A673 (cell line): Measurements from ENCODE around the gene TBC1D9B. TPM values are rescaled to one million over a fixed set of nuclear protein-coding genes. Genes with fewer than 3 reads are reported as not detected.

ENCODE experiments used
- BruUV-seq: library from RNA; stranded (reverse); fragments of 400-500 nt; replicated peaks from 2 replicates; lab custom pipeline; 2021; lab: Mats Ljungman, UMichigan
- CTCF ChIA-PET: fragments of 300-600 bp; sonication (Branson Sonifier 250); formaldehyde crosslinking; loops from one replicate; lab custom pipeline; 2022; ENCODE audit warnings: antibody characterized with exemption; lab: Charles Lee
- POLR2A ChIA-PET: fragments of 300-600 bp; sonication (Branson Sonifier 250); formaldehyde crosslinking; loops from one replicate; lab custom pipeline; 2022; ENCODE audit warnings: antibody characterized with exemption; ENCODE audit not compliant: low non-redundant PET; lab: Charles Lee
- DNase-seq: peaks from one replicate; pipeline ENCODE4 v3.0.0-alpha.2; 2015; ENCODE audit warnings: low spot score
- H3K27ac ChIP-seq: fragments of 200-600 bp; sonication (generic); 2 replicates; pipeline ENCODE4 v1.5.1; 2016; ENCODE audit warnings: mixed run types, low read depth, mild to moderate bottlenecking, mixed read lengths, antibody characterized with exemption, low read length; ENCODE audit not compliant: poor library complexity, severe bottlenecking
- H3K27me3 ChIP-seq: fragments of 200-600 bp; sonication (generic); replicated peaks from 2 replicates; pipeline ENCODE4 v1.6.1; 2017; ENCODE audit warnings: mixed run types, low read depth, mild to moderate bottlenecking, mixed read lengths, antibody characterized with exemption, low read length; ENCODE audit not compliant: insufficient read depth, poor library complexity
- H3K36me3 ChIP-seq: fragments of 200-600 bp; sonication (generic); 2 replicates; pipeline ENCODE4 v1.6.1; 2016; ENCODE audit warnings: mixed run types, mild to moderate bottlenecking, mixed read lengths, antibody characterized with exemption, low read length; ENCODE audit not compliant: insufficient read depth, poor library complexity, severe bottlenecking
- H3K4me1 ChIP-seq: fragments of 200-600 bp; sonication (generic); 2 replicates; pipeline ENCODE4 v1.6.1; 2017; ENCODE audit warnings: mixed run types, mild to moderate bottlenecking, mixed read lengths, antibody characterized with exemption, low read length; ENCODE audit not compliant: insufficient read depth, poor library complexity, severe bottlenecking
- H3K4me3 ChIP-seq: fragments of 200-600 bp; sonication (generic); 2 replicates; pipeline ENCODE4 v1.5.1; 2016; ENCODE audit warnings: low read depth, mixed run types, mild to moderate bottlenecking, mixed read lengths, low read length; ENCODE audit not compliant: poor library complexity, severe bottlenecking
- H3K9me3 ChIP-seq: fragments of 200-600 bp; sonication (generic); 2 replicates; pipeline ENCODE4 v1.6.1; 2016; ENCODE audit warnings: mixed run types, low read depth, mild to moderate bottlenecking, mixed read lengths, antibody characterized with exemption, low read length; ENCODE audit not compliant: poor library complexity, severe bottlenecking
- CTCF ChIP-seq: fragments of 300-800, 200-600 bp; sonication (generic); conservative IDR thresholded peaks from 2 replicates; pipeline ENCODE4 v1.5.1; 2017; ENCODE audit warnings: low read depth, mild to moderate bottlenecking, antibody characterized with exemption, low read length, moderate library complexity, mixed read lengths
- EZH2 ChIP-seq: fragments of 200-600 bp; sonication (generic); IDR thresholded peaks from 2 replicates; pipeline ENCODE4 v1.6.1; 2017; ENCODE audit warnings: borderline replicate concordance, low read depth, mild to moderate bottlenecking, mixed read lengths, antibody characterized with exemption, low read length; ENCODE audit not compliant: poor library complexity, severe bottlenecking
- intact Hi-C: fragments of 100-400 bp; cut with micrococcal nuclease; formaldehyde crosslinking; loops from one replicate; pipeline ENCODE4 v1.10.0; 2022; ENCODE audit not compliant: unreplicated experiment
- total RNA-seq: library from RNA; stranded (reverse); gene quantifications from 2 replicates; pipeline ENCODE4 v1.2.3, GENCODE V29; 2021

TBC1D9B gene
- total RNA-seq, 1 experiment from 2014 or later: 68.2 TPM

- Histone ChIP-seq H3K36me3 (peaks cover 11% of the 10 kb centered on the region), H3K27ac (no peak overlapping the region), H3K27me3 (no peaks in the 10 kb centered on the region), H3K9me3 (no peaks in the 10 kb centered on the region), H3K4me3 (no peak overlapping the region), H3K4me1 (no peaks in the 10 kb centered on the region)
- TF ChIP-seq EZH2 (no peak), CTCF (no peak)
- no TSS peak for BruUV-seq
- CTCF ChIA-PET: no interaction called here
- POLR2A ChIA-PET: no interaction called here
- intact Hi-C loops: no loop called here
- no peak for DNase-seq
These were observed 38.6 kb downstream of the TBC1D9B start for GRCh38 chr5:179869101-179869500.

GRCh38 chr5:179868541-179868940 lies 39.2 kb downstream of the TBC1D9B start:
- CTCF ChIA-PET: no interaction called here
- intact Hi-C loops: no loop called here
- TF ChIP-seq CTCF (no peak), EZH2 (no peak)
- Histone ChIP-seq H3K36me3 (peaks cover 11% of the 10 kb centered on the region), H3K4me1 (no peaks in the 10 kb centered on the region), H3K27ac (no peak overlapping the region), H3K9me3 (no peaks in the 10 kb centered on the region), H3K4me3 (no peak overlapping the region), H3K27me3 (no peaks in the 10 kb centered on the region)
- BruUV-seq: no TSS peak
- POLR2A ChIA-PET: no interaction called here
- DNase-seq: no peak

GRCh38 chr5:179867476-179867875 lies 40.2 kb downstream of the TBC1D9B start:
- H3K4me1 ChIP-seq: no peaks in the 10 kb centered on the region
- H3K36me3 ChIP-seq: peaks cover 7% of the 10 kb centered on the region
- DNase-seq: no peak
- POLR2A ChIA-PET: no interaction called here
- no peak overlapping the region for H3K4me3 ChIP-seq
- TF ChIP-seq EZH2: no peak
- no peak for TF ChIP-seq CTCF
- H3K27ac ChIP-seq: no peak overlapping the region
- intact Hi-C loops: no loop called here
- CTCF ChIA-PET: no interaction called here
- BruUV-seq: no TSS peak
- no peaks in the 10 kb centered on the region for H3K9me3 ChIP-seq
- H3K27me3 ChIP-seq: no peaks in the 10 kb centered on the region
